ENCODE results near the gene RAB5IF.

- TF ChIP-seq EZH2phosphoT487 (IDR thresholded peaks at IDR 0.05; ENCODE audit: insufficient read depth, low read depth) = no peak
- TF ChIP-seq EZH2 (IDR thresholded peaks at IDR 0.05; ENCODE audit: insufficient read depth, poor library complexity, severe bottlenecking) = no peak
These were observed 25.5 kb upstream of the RAB5IF start for GRCh38 chr20:36579996-36580545.
